Stomach (tissue), 4 donors: ENCODE measurements around the gene RIMBP2.

Experiments used
- CTCF ChIP-seq, 7 experiments: fragments of 450-650 bp in 4 of 7; fragments of 200-600 bp in 3 of 7; sonication (generic) in 3 of 7; IDR thresholded peaks; one replicate each; pipeline ENCODE4 v1.5.1; 2016 to 2019; ENCODE audit warnings: antibody characterized with exemption in 7 of 7, control low read depth in 2 of 7, mild to moderate bottlenecking in 1 of 7
- EP300 ChIP-seq: sonication (generic); formaldehyde crosslinking; IDR thresholded peaks from one replicate; pipeline ENCODE4 v1.6.1; 2017; ENCODE audit warnings: antibody characterized with exemption
- POLR2A ChIP-seq, 4 donors: fragments of 450-650 bp; IDR thresholded peaks; one replicate each; pipeline ENCODE4 v1.6.1; 2016; ENCODE audit warnings: antibody characterized with exemption in 4 of 4, control low read depth in 2 of 4, mild to moderate bottlenecking in 1 of 4, moderate library complexity in 1 of 4
- POLR2AphosphoS5 ChIP-seq, 3 donors: sonication (generic); formaldehyde crosslinking; IDR thresholded peaks; one replicate each; pipeline ENCODE4 v1.6.1; 2016; ENCODE audit warnings: antibody characterized with exemption in 3 of 3

DNA sequence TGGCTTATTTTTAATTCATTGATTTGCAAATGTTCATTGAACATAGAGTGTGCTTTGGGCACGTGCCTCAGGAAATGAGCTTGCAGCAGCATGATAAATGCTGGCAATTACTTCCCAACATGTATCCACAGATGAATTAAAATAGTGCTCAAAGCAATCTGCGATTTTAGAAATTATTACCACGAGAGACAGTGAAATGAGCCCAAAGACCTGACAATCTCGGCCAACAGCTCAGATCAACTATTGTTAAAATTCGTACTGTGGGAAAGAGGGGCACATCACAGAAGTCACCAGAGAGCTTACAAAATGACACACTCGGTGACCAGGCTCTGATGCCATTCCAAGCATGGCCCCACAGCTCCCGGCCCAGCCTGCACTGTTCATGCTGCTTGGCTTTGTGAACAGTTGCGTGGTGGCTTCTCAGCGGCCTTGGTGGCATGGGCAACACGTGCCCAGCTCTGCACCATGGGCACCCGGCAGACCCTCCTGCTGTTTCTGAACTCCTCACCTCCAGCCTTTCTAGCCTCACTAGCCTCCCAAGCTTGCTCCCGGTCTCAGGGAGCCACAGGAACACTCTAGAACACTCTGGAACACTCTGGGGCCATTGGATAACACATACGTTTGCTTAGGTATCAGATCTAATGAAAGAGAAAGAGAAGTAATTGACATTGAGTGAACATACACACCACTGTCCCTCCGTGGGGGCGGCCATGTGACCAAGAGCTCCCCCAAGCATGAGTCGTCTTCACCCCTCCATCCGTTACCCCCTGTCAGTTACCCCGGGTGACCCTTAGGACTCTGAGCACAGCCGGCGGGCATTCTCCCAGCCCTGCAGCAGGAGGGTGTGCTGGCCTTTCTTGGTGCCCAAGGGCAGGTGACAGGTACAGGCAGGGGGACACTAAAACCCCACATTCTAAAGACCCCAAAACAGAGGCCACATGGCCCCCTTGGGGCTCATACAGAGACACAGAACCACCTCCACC is 28.0 kb downstream of the RIMBP2 start:
- TF ChIP-seq CTCF (IDR thresholded peaks at IDR 0.05) (no peak), POLR2AphosphoS5 (IDR thresholded peaks at IDR 0.05) (no peak), EP300 (no peak), POLR2A (IDR thresholded peaks at IDR 0.05) (no peak)
